Right lobe of liver (tissue), 6 donors: Measurements from ENCODE around the gene GRB10. TPM values are rescaled to one million over a fixed set of nuclear protein-coding genes. Genes with fewer than 3 reads are reported as not detected.

ENCODE experiments used
- ATAC-seq, 4 donors: fragments of 200-7000 bp; cut with Tn5 transposase; one replicate each; pipeline ENCODE4 v1.9.1; 2020; ENCODE audit warnings: mild to moderate bottlenecking in 4 of 4, moderate library complexity in 4 of 4
- DNase-seq, 3 donors: peaks; one replicate each; pipeline ENCODE4 v3.0.0-alpha.2; 2020
- H3K27ac ChIP-seq, 3 donors: fragments of 200-600 bp; one replicate each; pipeline ENCODE4 v1.8.0; 2022
- H3K27me3 ChIP-seq, 2 donors: fragments of 200-600 bp; one replicate each; pipeline ENCODE4 v1.8.0; 2022
- H3K36me3 ChIP-seq, 4 donors: fragments of 200-600 bp; sonication (generic) in 1 of 4; one replicate each; pipeline versions ENCODE4 v1.5.1 to v1.8.0; 2017 to 2022; ENCODE audit warnings: control low read depth in 1 of 4
- H3K4me1 ChIP-seq, 4 donors: fragments of 200-600 bp; sonication (generic) in 1 of 4; one replicate each; pipeline versions ENCODE4 v1.5.1 to v1.8.0; 2017 to 2022; ENCODE audit warnings: control low read depth in 1 of 4
- H3K4me3 ChIP-seq, 3 donors: fragments of 200-600 bp; one replicate each; pipeline ENCODE4 v1.8.0; 2022
- H3K9me3 ChIP-seq, 4 donors: fragments of 200-600 bp; sonication (generic) in 1 of 4; one replicate each; pipeline versions ENCODE4 v1.5.1 to v1.8.0; 2017 to 2022; ENCODE audit warnings: control low read depth in 1 of 4
- CTCF ChIP-seq, 4 donors: fragments of 200-600 bp in 3 of 4; fragments of 450-650 bp in 1 of 4; IDR thresholded peaks; one replicate each; pipeline versions ENCODE4 v1.5.1 to v1.8.0; 2016 to 2022; ENCODE audit warnings: antibody characterized with exemption in 4 of 4, mild to moderate bottlenecking in 2 of 4
- POLR2A ChIP-seq: fragments of 450-650 bp; IDR thresholded peaks from one replicate; pipeline ENCODE4 v1.6.1; 2017; ENCODE audit warnings: antibody characterized with exemption, mild to moderate bottlenecking
- WGBS: methylation state at CpG from one replicate; pipeline ENCODE4 v1.1.6; 2018; ENCODE audit warnings: low coverage, low lambda C conversion rate; ENCODE audit not compliant: insufficient coverage; ENCODE audit errors: missing lambda C conversion rate; 5-methylcytosine and 5-hydroxymethylcytosine counted together
- intact Hi-C, 2 donors: fragments of 100-400 bp; cut with DNase I; formaldehyde crosslinking; loops; one replicate each; pipeline versions ENCODE4 v1.11.2 to v1.14.1; 2022
- total RNA-seq, 6 experiments: library from RNA; depleted of rRNA in 2 of 6; stranded (reverse); fragments of >200 nt in 2 of 6; fragmentation: NEBNext Ultra II Directional in 3 of 6; extraction: Animal tissue kit (Norgen Biotek cat#: 25700) in 3 of 6; gene quantifications; one replicate each; pipeline versions ENCODE4 v1.1.0 to v1.2.4, GENCODE V29; 2016 to 2023
- donor health status: DM: no; HTN: yes; CAD: no.
- donor health status: DM: no; HTN: no; CAD: no.
- donor health status: DM: no; HTN: no; CAD: no.
- donor health status: DM: no; HTN: yes; CAD: no.
- donor health status: DM: no; HTN: yes; CAD: no.

GRB10 gene
- total RNA-seq, 6 experiments from 2014 or later, result 24.9 to 55.5 (median 40.0) TPM

GRCh38 chr7:50807026-50807730 is 24.5 kb upstream of the GRB10 start:
- ATAC-seq, result no peak
- WGBS, result 86% methylated on average over 11 of the region's 14 CpGs
- Histone ChIP-seq H3K27me3 (no peaks in the 10 kb centered on the region), H3K36me3 (no peaks in the 10 kb centered on the region), H3K4me1 (no peaks in the 10 kb centered on the region), H3K27ac (no peak overlapping the region), H3K4me3 (no peak overlapping the region), H3K9me3 (no peaks in the 10 kb centered on the region)
- intact Hi-C loops, result no loop called here
- TF ChIP-seq POLR2A (no peak), CTCF (IDR thresholded peaks at IDR 0.05) (no peak)
- no peak for DNase-seq

GRCh38 chr7:50806143-50806542 is 23.4 kb upstream of the GRB10 start:
- TF ChIP-seq CTCF (IDR thresholded peaks at IDR 0.05) (no peak), POLR2A (no peak)
- no peak for DNase-seq
- Histone ChIP-seq H3K4me1 (no peaks in the 10 kb centered on the region), H3K4me3 (no peak overlapping the region), H3K27me3 (no peaks in the 10 kb centered on the region), H3K27ac (no peak overlapping the region), H3K36me3 (no peaks in the 10 kb centered on the region), H3K9me3 (no peaks in the 10 kb centered on the region)
- intact Hi-C loops, result no loop called here
- ATAC-seq, result no peak
- WGBS, result 54% methylated on average over 2 of the region's 9 CpGs

- 37% methylated on average over 5 of the region's 5 CpGs for WGBS
- intact Hi-C loops, result no loop called here
- H3K4me1 ChIP-seq, result no peaks in the 10 kb centered on the region
- no peak for DNase-seq
- no peak for ATAC-seq
- H3K9me3 ChIP-seq, result no peaks in the 10 kb centered on the region
- no peaks in the 10 kb centered on the region for H3K36me3 ChIP-seq
- H3K4me3 ChIP-seq, result no peak overlapping the region
- no peak overlapping the region for H3K27ac ChIP-seq
- TF ChIP-seq POLR2A, result no peak
- TF ChIP-seq CTCF (IDR thresholded peaks at IDR 0.05), result no peak
- no peaks in the 10 kb centered on the region for H3K27me3 ChIP-seq
These were observed 22.9 kb upstream of the GRB10 start for GRCh38 chr7:50805447-50806125.

- H3K27me3 ChIP-seq, result no peaks in the 10 kb centered on the region
- H3K9me3 ChIP-seq, result no peaks in the 10 kb centered on the region
- TF ChIP-seq CTCF (IDR thresholded peaks at IDR 0.05), result no peak
- no peak for TF ChIP-seq POLR2A
- no peak overlapping the region for H3K4me3 ChIP-seq
- intact Hi-C loops, result no loop called here
- peak in 2 of 4 donors; percentile 28 to 85 for ATAC-seq
- H3K27ac ChIP-seq, result no peak overlapping the region
- 72% methylated on average over 3 of the region's 5 CpGs for WGBS
- no peaks in the 10 kb centered on the region for H3K36me3 ChIP-seq
- no peaks in the 10 kb centered on the region for H3K4me1 ChIP-seq
- DNase-seq, result no peak
These were observed 21.0 kb upstream of the GRB10 start for GRCh38 chr7:50803359-50804337.
